Activated CD8-positive, alpha-beta memory T cell treated with anti-CD3 and anti-CD28 coated beads for 4 hours (primary cell): ENCODE measurements around the gene C1orf210.

Experiments
- DNase-seq, 2 donors: peaks; one replicate each; pipeline ENCODE4 v3.0.0-alpha.2; 2020; ENCODE audit warnings: low read depth in 2 of 2

The C1orf210 gene

GRCh38 chr1:43250351-43250761 lies 35.0 kb downstream of the C1orf210 start:
- no peak for DNase-seq

DNA sequence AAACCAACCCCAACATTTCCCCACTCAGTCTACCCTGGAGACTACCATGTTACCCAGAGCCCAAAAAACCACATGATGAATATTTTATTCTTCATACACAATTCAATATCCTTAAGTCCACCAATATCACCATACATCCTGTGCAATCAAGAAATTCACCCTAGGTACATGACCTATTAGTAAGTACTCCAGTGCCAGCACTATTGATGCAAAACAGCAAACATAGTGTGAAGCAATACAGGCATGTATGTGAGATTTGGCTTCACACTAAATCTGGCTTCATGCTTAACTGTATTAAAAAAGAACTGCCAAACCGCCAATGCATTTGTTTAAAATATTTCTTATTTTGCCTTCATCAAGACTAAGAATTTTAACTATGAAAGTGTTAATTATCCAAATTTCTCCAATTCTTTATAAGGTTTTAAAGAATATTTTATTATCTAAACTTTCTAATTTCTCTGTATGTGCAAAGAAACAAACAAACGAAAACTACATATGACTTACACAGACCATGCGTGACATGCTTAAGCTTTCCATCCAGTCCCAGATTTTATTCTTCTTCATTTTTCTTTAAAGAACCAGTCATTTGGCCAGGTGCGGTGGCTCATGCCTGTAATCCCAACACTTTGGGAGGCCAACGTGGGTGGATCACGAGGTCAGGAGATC lies 38.0 kb downstream of the C1orf210 start:
- DNase-seq: no peak

DNA sequence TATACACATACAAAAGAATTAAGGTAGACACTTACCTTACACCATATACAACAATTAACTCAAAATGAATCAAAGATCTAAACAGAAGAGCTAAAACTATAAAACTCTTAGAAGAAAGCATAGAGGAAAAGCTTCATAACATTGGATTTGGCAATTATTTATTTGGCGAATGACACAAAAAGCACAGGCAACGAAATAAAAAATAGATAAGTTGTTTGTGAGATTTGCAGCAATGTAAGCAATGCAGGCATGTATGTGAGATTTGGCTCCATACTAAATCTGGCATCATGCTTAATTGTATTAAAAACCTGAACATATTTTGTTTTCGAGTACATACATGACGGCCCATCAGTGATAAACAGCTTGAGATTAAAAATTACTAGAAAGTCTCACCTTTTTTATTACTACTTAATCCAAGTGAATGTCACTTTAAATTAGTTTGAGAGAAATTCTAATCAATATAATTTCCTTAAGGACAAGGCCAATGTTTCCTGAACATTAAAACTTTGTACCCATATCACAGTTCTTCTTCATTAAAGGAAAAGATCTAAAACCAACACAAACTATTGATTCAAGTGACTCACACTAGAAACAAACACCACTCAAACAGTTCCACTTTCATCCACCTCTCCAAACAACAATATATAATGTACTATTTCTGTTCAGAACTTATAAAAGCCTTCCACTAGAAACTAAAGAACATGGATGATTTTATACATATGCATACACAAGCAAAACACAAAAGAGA lies 38.7 kb downstream of the C1orf210 start:
- no peak for DNase-seq

GRCh38 chr1:43243299-43243698 lies 42.1 kb downstream of the C1orf210 start:
- no peak for DNase-seq

DNA sequence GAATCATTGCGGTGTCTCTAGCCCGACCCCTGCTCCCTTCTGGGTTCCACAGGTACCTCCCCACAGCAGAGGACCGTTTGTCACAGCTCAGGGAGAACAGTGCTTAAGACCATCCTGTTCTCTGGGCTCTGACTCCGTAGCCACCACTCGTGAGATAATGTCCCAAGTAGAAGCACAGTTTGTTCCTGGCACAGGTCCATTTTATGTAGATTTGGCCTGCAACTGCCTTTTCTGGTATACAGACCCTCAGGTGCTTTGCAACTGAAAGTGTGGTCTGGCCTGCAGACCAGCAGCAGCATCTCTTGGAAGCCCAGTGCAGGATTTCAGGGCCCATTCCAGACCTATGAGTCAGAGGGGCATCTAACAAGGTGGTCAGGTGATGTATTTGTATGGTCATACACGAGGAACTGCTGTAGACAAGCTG lies 44.0 kb downstream of the C1orf210 start:
- DNase-seq: no peak

DNA sequence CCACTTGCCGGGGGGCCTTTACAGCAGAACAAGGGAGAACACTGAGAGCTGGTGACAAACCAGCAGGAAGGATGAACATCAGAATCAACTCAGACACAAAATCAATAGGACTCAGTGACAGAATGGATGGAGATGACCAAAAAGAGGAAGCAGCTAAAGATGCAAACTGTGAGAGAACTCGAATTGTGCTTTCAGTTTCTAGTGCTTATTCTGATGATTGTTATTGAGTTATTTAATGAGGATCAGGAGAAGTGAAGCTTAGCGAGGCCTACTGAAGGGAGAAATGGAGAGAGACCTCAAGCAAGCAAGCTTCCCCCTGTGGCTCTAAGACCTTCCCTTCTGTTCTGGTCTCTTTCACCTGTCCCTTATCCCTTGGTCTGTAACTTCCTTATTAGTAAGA lies 45.9 kb downstream of the C1orf210 start:
- DNase-seq: no peak

DNA sequence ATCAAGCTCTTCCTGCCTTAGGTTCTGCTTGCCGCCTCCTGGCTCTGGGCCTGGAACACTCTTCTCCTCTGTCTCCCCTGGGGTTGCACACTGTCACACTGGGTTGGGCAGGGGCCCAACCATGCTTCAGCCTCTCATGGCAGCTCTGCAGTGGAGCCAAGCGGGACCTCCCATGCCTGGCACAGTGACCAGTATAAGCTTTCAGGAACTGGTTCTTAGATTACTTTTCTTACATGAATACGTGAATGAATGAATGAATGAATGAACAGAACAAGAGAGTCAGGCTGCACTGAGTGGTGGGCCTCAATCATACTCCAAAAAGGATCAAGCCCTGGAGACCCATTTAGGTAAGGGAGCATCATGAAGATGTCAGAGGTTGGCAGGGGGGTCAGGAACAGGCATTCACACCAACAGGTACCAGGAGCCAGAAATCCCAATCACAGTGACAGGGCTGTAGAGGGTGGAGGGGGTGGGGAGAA lies 46.4 kb downstream of the C1orf210 start:
- no peak for DNase-seq

GRCh38 chr1:43238085-43238484 lies 47.3 kb downstream of the C1orf210 start:
- DNase-seq: no peak

- DNase-seq: no peak
These were observed 48.3 kb downstream of the C1orf210 start for GRCh38 chr1:43237121-43237520.

DNA sequence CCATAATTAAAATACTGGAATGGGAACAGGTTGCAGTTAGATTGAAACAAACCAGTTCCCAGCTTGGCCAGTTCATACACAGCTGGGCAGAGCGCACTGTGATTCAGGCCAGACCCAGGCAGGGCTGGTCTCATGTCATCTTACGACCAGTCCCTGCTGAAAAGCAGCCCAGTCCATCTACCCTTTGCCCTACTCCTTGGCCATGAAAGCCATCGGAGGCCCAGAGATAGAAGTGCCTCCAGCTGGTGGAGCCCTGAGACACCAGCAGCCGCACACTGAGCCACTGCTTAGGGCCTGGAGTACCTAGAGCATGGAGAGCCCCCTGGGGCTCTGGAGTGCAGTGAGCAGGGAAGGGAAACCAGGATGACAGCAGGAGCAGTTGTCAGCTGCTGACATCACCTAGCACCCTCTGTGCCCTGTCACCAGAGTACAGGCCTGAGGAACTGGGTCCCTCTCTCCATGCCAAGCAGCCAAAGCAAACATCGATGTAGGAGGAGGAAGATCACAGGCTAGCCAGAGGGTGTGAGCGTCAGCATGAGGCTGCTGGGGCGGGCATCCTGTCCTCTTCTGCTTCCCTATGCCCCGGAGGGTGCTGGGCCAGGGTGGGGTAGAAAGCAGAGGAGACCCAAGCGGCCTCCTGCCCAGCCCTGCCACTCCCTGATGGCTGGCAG lies 49.8 kb downstream of the C1orf210 start:
- no peak for DNase-seq

DNA sequence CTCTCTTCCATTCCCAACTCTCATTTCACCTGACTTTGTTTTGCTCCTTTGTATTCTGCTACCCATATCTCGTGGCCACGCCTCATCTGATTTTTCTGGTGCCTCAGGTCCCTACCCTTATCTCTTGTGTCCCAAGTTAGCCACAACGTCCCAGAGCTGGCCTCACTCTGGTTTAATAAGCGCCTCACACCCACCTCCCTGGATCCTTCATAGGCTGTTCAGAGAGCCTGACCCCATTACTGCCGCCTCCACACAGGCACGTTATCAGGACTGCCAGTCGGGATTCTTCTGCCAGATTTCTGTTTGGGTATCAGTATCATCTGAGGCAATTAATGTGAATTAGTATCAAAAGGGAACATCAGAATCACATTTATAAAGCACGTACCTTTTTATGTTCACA lies 50.3 kb downstream of the C1orf210 start:
- no peak for DNase-seq

DNA sequence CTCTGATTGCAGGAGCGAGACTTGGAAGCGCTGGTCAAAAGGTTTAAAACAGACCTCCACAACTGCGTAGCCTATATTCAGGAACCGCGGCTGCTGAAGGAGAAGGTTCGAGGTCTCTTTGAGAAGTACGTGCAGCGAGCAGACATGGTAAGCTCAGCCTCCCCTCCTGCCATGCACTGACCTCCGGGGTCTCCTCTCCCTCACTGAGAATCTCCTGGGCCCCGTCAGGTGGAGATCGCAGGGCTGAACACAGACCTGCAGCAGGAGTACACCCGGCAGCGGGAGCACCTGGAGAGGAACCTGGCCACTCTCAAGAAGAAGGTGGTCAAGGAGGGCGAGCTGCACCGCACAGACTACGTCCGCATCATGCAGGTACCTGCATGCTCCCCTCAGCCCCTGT lies 51.1 kb downstream of the C1orf210 start:
- no peak for DNase-seq

DNA sequence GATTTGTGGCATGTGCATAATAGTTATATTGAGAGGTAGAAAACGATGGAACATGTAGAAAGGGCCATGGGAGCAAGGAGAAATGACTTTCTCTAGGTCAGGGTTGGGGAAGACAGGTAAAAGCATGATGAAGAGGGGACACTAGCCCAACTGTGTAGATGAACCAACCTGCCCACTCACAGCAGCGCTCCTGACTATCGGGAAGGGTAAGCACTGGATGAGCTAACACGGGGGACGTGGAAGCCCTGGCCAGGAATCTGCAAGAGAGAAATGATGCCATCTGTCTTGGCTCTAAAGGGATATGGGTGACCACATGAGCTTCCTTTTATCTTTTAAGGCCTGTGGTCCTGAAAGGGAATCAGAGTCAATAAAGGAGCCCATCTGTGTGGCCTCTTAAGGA lies 51.8 kb downstream of the C1orf210 start:
- no peak for DNase-seq

GRCh38 chr1:43232482-43232881 lies 52.9 kb downstream of the C1orf210 start:
- DNase-seq: no peak

- DNase-seq: no peak
These were observed 53.3 kb downstream of the C1orf210 start for GRCh38 chr1:43232074-43232473.
